ENCODE measurements around the gene NLGN1.

The NLGN1 gene

GRCh38 chr3:174083706-174084105 lies 686.2 kb downstream of the NLGN1 start:
- no peak for DNase-seq (ENCODE audit: low read depth in 2 of 2)

GRCh38 chr3:174089592-174089991 lies 692.0 kb downstream of the NLGN1 start:
- DNase-seq (ENCODE audit: low read depth in 2 of 2) = no peak

- no peak for DNase-seq (ENCODE audit: low read depth in 2 of 2)
Observed at GRCh38 chr3:174094669-174095068, 697.1 kb downstream of the NLGN1 start.

- no peak for DNase-seq (ENCODE audit: low read depth in 2 of 2)
Observed at GRCh38 chr3:174097686-174098085, 700.1 kb downstream of the NLGN1 start.

- no peak for DNase-seq (ENCODE audit: low read depth in 2 of 2)
Observed at GRCh38 chr3:174098746-174099145, 701.2 kb downstream of the NLGN1 start.

- DNase-seq (ENCODE audit: low read depth in 2 of 2) = no peak
Observed at GRCh38 chr3:174099724-174100123, 702.2 kb downstream of the NLGN1 start.

GRCh38 chr3:174100744-174101143 lies 703.2 kb downstream of the NLGN1 start:
- no peak for DNase-seq (ENCODE audit: low read depth in 2 of 2)

GRCh38 chr3:174101244-174101643 lies 703.7 kb downstream of the NLGN1 start:
- no peak for DNase-seq (ENCODE audit: low read depth in 2 of 2)

- DNase-seq (ENCODE audit: low read depth in 2 of 2) = no peak
Observed at GRCh38 chr3:174102274-174102673, 704.7 kb downstream of the NLGN1 start.

GRCh38 chr3:174102866-174103265 lies 705.3 kb downstream of the NLGN1 start:
- DNase-seq (ENCODE audit: low read depth in 2 of 2) = no peak

GRCh38 chr3:174110761-174111160 lies 713.2 kb downstream of the NLGN1 start:
- DNase-seq (ENCODE audit: low read depth in 2 of 2) = no peak

GRCh38 chr3:174111776-174112175 lies 714.2 kb downstream of the NLGN1 start:
- DNase-seq (ENCODE audit: low read depth in 2 of 2) = no peak

- DNase-seq (ENCODE audit: low read depth in 2 of 2) = no peak
Observed at GRCh38 chr3:174116421-174116820, 718.9 kb downstream of the NLGN1 start.

GRCh38 chr3:174120997-174121396 lies 723.5 kb downstream of the NLGN1 start:
- no peak for DNase-seq (ENCODE audit: low read depth in 2 of 2)

GRCh38 chr3:174122411-174122810 lies 724.9 kb downstream of the NLGN1 start:
- no peak for DNase-seq (ENCODE audit: low read depth in 2 of 2)

GRCh38 chr3:174125267-174125824 lies 727.8 kb downstream of the NLGN1 start:
- no peak for DNase-seq (ENCODE audit: low read depth in 2 of 2)

- no peak for DNase-seq (ENCODE audit: low read depth in 2 of 2)
Observed at GRCh38 chr3:174126990-174127758, 729.6 kb downstream of the NLGN1 start.

GRCh38 chr3:174132006-174132405 lies 734.5 kb downstream of the NLGN1 start:
- no peak for DNase-seq (ENCODE audit: low read depth in 2 of 2)

- no peak for DNase-seq (ENCODE audit: low read depth in 2 of 2)
Observed at GRCh38 chr3:174132421-174133042, 735.0 kb downstream of the NLGN1 start.

- DNase-seq (ENCODE audit: low read depth in 2 of 2) = no peak
Observed at GRCh38 chr3:174146008-174146407, 748.5 kb downstream of the NLGN1 start.

- DNase-seq (ENCODE audit: low read depth in 2 of 2) = no peak
Observed at GRCh38 chr3:174147798-174148197, 750.3 kb downstream of the NLGN1 start.

- DNase-seq (ENCODE audit: low read depth in 2 of 2) = no peak
Observed at GRCh38 chr3:174153871-174154270, 756.3 kb downstream of the NLGN1 start.

GRCh38 chr3:174156200-174156599 lies 758.7 kb downstream of the NLGN1 start:
- no peak for DNase-seq (ENCODE audit: low read depth in 2 of 2)
